ENCODE measurements around the gene SELENOO.

SELENOO gene

GRCh38 chr22:50253941-50254340 is 53.1 kb downstream of the SELENOO start:
- Histone ChIP-seq H3K27me3 (peaks cover 0 to 35% of the 10 kb centered on the region in 2 donors), H3K9me3 (no peaks in the 10 kb centered on the region), H3K4me1 (peaks cover 0 to 30% (median 22%) of the 10 kb centered on the region in 4 donors), H3K36me3 (no peaks in the 10 kb centered on the region), H3K27ac (no peak overlapping the region), H3K4me3 (no peak overlapping the region)
- TF ChIP-seq, protein P1, sequence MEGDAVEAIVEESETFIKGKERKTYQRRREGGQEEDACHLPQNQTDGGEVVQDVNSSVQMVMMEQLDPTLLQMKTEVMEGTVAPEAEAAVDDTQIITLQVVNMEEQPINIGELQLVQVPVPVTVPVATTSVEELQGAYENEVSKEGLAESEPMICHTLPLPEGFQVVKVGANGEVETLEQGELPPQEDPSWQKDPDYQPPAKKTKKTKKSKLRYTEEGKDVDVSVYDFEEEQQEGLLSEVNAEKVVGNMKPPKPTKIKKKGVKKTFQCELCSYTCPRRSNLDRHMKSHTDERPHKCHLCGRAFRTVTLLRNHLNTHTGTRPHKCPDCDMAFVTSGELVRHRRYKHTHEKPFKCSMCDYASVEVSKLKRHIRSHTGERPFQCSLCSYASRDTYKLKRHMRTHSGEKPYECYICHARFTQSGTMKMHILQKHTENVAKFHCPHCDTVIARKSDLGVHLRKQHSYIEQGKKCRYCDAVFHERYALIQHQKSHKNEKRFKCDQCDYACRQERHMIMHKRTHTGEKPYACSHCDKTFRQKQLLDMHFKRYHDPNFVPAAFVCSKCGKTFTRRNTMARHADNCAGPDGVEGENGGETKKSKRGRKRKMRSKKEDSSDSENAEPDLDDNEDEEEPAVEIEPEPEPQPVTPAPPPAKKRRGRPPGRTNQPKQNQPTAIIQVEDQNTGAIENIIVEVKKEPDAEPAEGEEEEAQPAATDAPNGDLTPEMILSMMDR (IDR thresholded peaks at IDR 0.05) = no peak
- no peak for DNase-seq
- intact Hi-C loops (cut with DNase I; ENCODE audit: low total_unique reads) = loop anchor here (10.0 kb wide), 1 partner anchor 191 kb away; no protein-coding TSS in a partner anchor

- DNase-seq = no peak
- no peak overlapping the region for H3K27ac ChIP-seq
- TF ChIP-seq, protein P1 (IDR thresholded peaks at IDR 0.05) = no peak
- no peaks in the 10 kb centered on the region for H3K36me3 ChIP-seq
- intact Hi-C loops (cut with DNase I; ENCODE audit: low total_unique reads) = loop anchor here (10.0 kb wide), 1 partner anchor 190 kb away; no protein-coding TSS in a partner anchor
- H3K4me1 ChIP-seq = peaks cover 0 to 20% (median 14%) of the 10 kb centered on the region in 4 donors
- H3K4me3 ChIP-seq = no peak overlapping the region
- H3K27me3 ChIP-seq = peaks cover 0 to 47% of the 10 kb centered on the region in 2 donors
- H3K9me3 ChIP-seq = no peaks in the 10 kb centered on the region
Observed at GRCh38 chr22:50255099-50255498, 54.3 kb downstream of the SELENOO start.

DNA sequence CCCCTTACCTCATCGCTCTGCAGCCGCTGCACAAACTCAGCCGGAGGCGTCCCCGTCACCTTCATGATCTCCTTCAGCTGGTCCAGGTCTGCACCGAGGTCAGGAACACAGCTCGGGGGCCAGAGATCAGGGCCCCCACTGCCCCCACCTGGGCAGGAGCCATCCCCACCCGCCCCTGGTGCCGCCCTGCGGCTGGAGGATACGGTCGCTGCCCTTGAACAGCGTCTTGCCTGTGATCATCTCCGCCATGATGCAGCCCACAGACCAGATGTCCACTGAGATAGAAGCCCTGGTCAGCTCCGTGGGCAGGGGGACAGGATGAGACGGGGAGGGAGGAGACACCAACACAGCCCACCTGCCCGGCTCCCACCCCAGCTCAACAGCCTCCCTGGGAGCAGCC is 54.8 kb downstream of the SELENOO start:
- intact Hi-C loops (cut with DNase I; ENCODE audit: low total_unique reads) = loop anchor here (10.0 kb wide), 1 partner anchor 189 kb away; no protein-coding TSS in a partner anchor
- DNase-seq = no peak
- peaks cover 0 to 18% (median 11%) of the 10 kb centered on the region in 4 donors for H3K4me1 ChIP-seq
- no peak overlapping the region for H3K4me3 ChIP-seq
- TF ChIP-seq, protein P1 (IDR thresholded peaks at IDR 0.05) = no peak
- peaks cover 0 to 52% of the 10 kb centered on the region in 2 donors for H3K27me3 ChIP-seq
- H3K9me3 ChIP-seq = no peaks in the 10 kb centered on the region
- no peaks in the 10 kb centered on the region for H3K36me3 ChIP-seq
- H3K27ac ChIP-seq = no peak overlapping the region

GRCh38 chr22:50256258-50256862 is 55.5 kb downstream of the SELENOO start:
- Histone ChIP-seq H3K4me1 (peaks cover 0 to 17% (median 13%) of the 10 kb centered on the region in 4 donors), H3K36me3 (no peaks in the 10 kb centered on the region), H3K9me3 (no peaks in the 10 kb centered on the region), H3K27me3 (peaks cover 0 to 57% of the 10 kb centered on the region in 2 donors), H3K27ac (no peak overlapping the region), H3K4me3 (no peak overlapping the region)
- no peak for DNase-seq
- intact Hi-C loops (cut with DNase I; ENCODE audit: low total_unique reads) = loop anchor here (10.0 kb wide), 1 partner anchor 188 kb away; no protein-coding TSS in a partner anchor
- TF ChIP-seq, protein P1 (IDR thresholded peaks at IDR 0.05) = no peak

DNA sequence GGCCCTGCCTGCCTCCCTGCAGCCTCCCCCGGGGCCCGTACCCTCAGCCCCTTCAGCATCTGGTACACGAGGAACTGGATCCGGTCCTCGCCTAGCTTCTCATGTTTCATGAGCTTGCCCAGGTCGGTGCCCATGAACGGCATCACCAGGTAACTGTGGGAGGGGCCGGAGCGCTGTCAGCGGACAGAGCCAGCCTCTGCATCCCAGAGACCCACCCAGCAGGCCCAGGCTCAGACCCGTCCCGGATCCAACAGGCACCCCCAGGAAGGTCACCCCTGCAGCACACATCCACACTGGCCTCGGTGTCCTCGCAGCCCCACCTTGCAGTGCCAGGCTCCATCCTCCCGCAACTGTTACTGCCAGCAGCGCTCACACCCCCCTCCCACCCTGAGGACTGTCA is 56.2 kb downstream of the SELENOO start:
- H3K27ac ChIP-seq = no peak overlapping the region

More for the DNA sequence above, 56.2 kb downstream of the SELENOO start:
- Histone ChIP-seq H3K27me3 (peaks cover 0 to 62% of the 10 kb centered on the region in 2 donors), H3K36me3 (no peaks in the 10 kb centered on the region), H3K4me1 (peaks cover 0 to 17% (median 11%) of the 10 kb centered on the region in 4 donors), H3K9me3 (no peaks in the 10 kb centered on the region), H3K4me3 (no peak overlapping the region)
- no peak for DNase-seq
- intact Hi-C loops (cut with DNase I; ENCODE audit: low total_unique reads) = loop anchor here (10.0 kb wide), 1 partner anchor 188 kb away; no protein-coding TSS in a partner anchor
- TF ChIP-seq, protein P1 (IDR thresholded peaks at IDR 0.05) = no peak
